CD14-positive monocyte (primary cell): ENCODE measurements around the gene ARRDC3. TPM values are rescaled to one million over a fixed set of nuclear protein-coding genes. Genes with fewer than 3 reads are reported as not detected.

Experiments
- DNase-seq, 3 donors: peaks; one replicate each; pipeline ENCODE4 v3.0.0-alpha.2; 2011 to 2022
- H2AFZ ChIP-seq: 2 replicates; pipeline ENCODE4 v1.6.0; 2012; ENCODE audit warnings: mild to moderate bottlenecking, low read depth, low read length, inconsistent platforms; ENCODE audit not compliant: insufficient read depth, poor library complexity, severe bottlenecking
- H3K27ac ChIP-seq, 2 donors: 1 replicate in 1 of 2; 2 replicates in 1 of 2; pipeline ENCODE4 v1.5.1; 2012 to 2013; ENCODE audit warnings: low read length in 2 of 2, control low read depth in 1 of 2, inconsistent platforms in 1 of 2, low read depth in 1 of 2, mild to moderate bottlenecking in 1 of 2
- H3K27me3 ChIP-seq, 2 donors: one replicate each; pipeline versions ENCODE4 v1.6.0 to v1.6.1; 2011 to 2013; ENCODE audit warnings: low read length in 2 of 2; ENCODE audit not compliant: control insufficient read depth in 2 of 2, insufficient read depth in 2 of 2
- H3K36me3 ChIP-seq, 2 donors: replicated peaks in 1 of 2; 1 replicate in 1 of 2; 2 replicates in 1 of 2; pipeline versions ENCODE4 v1.5.1 to v1.6.1; 2012 to 2013; ENCODE audit warnings: low read length in 2 of 2, control low read depth in 1 of 2, inconsistent platforms in 1 of 2, mild to moderate bottlenecking in 1 of 2; ENCODE audit not compliant: insufficient read depth in 2 of 2, control insufficient read depth in 1 of 2
- H3K4me1 ChIP-seq, 2 donors: 1 replicate in 1 of 2; 2 replicates in 1 of 2; pipeline versions ENCODE4 v1.5.1 to v1.6.1; 2012 to 2013; ENCODE audit warnings: low read length in 2 of 2, control low read depth in 1 of 2, inconsistent platforms in 1 of 2, mild to moderate bottlenecking in 1 of 2, moderate library complexity in 1 of 2; ENCODE audit not compliant: insufficient read depth in 2 of 2, control insufficient read depth in 1 of 2
- H3K4me2 ChIP-seq: replicated peaks from 2 replicates; pipeline ENCODE3; 2012; ENCODE audit warnings: low read length, moderate library complexity, mild to moderate bottlenecking; ENCODE audit not compliant: poor library complexity, severe bottlenecking; ENCODE audit errors: extremely low read depth
- H3K4me3 ChIP-seq, 3 experiments: fragments of 200-600 bp in 1 of 3; sonication (generic) in 1 of 3; replicated peaks in 1 of 3; 1 replicate in 2 of 3; 2 replicates in 1 of 3; pipeline ENCODE4 v1.5.1; 2011 to 2013; ENCODE audit warnings: low read length in 3 of 3, mild to moderate bottlenecking in 3 of 3, control low read depth in 2 of 3, low read depth in 2 of 3, inconsistent platforms in 1 of 3, moderate library complexity in 1 of 3
- H3K79me2 ChIP-seq: 2 replicates; pipeline ENCODE4 v1.6.0; 2012; ENCODE audit warnings: mild to moderate bottlenecking, control low read depth, inconsistent platforms, low read length, moderate library complexity; ENCODE audit not compliant: insufficient read depth
- H3K9ac ChIP-seq: 2 replicates; pipeline ENCODE4 v1.6.0; 2017; ENCODE audit warnings: low read length, mild to moderate bottlenecking; ENCODE audit not compliant: insufficient read depth, poor library complexity, severe bottlenecking
- H3K9me3 ChIP-seq, 2 donors: replicated peaks in 1 of 2; 1 replicate in 1 of 2; 2 replicates in 1 of 2; pipeline versions ENCODE4 v1.5.1 to v1.6.1; 2012 to 2013; ENCODE audit warnings: low read length in 2 of 2, control low read depth in 1 of 2; ENCODE audit not compliant: control insufficient read depth in 1 of 2, insufficient read depth in 1 of 2
- H4K20me1 ChIP-seq: 2 replicates; pipeline ENCODE4 v1.6.0; 2012; ENCODE audit warnings: mild to moderate bottlenecking, low read length, control low read depth, moderate library complexity; ENCODE audit not compliant: insufficient read depth
- H3K27ac Mint-ChIP-seq, 7 donors: one replicate each; pipeline ENCODE4 v1.8.0; 2020; ENCODE audit warnings: mild to moderate bottlenecking in 7 of 7, mixed read lengths in 7 of 7, moderate library complexity in 6 of 7, inconsistent platforms in 2 of 7
- H3K27me3 Mint-ChIP-seq, 3 donors: one replicate each; pipeline ENCODE4 v1.8.0; 2021 to 2022; ENCODE audit warnings: low read depth in 3 of 3, mild to moderate bottlenecking in 3 of 3, mixed read lengths in 3 of 3, moderate library complexity in 3 of 3, inconsistent platforms in 1 of 3
- H3K36me3 Mint-ChIP-seq, 2 donors: one replicate each; pipeline ENCODE4 v1.8.0; 2020; ENCODE audit warnings: mixed read lengths in 2 of 2, inconsistent platforms in 1 of 2, mild to moderate bottlenecking in 1 of 2
- H3K4me1 Mint-ChIP-seq: one replicate; pipeline ENCODE4 v1.8.0; 2020; ENCODE audit warnings: mild to moderate bottlenecking, mixed read lengths
- H3K4me3 Mint-ChIP-seq, 2 donors: one replicate each; pipeline ENCODE4 v1.8.0; 2020; ENCODE audit warnings: mild to moderate bottlenecking in 2 of 2, mixed read lengths in 2 of 2, moderate library complexity in 1 of 2
- H3K9me3 Mint-ChIP-seq, 7 donors: one replicate each; pipeline ENCODE4 v1.8.0; 2020 to 2022; ENCODE audit warnings: mixed read lengths in 7 of 7, mild to moderate bottlenecking in 6 of 7, moderate library complexity in 6 of 7, inconsistent platforms in 2 of 7
- WGBS: methylation state at CpG from one replicate; pipeline ENCODE4 v1.1.5; 2013; ENCODE audit warnings: missing lambda C conversion rate; ENCODE audit not compliant: insufficient coverage; 5-methylcytosine and 5-hydroxymethylcytosine counted together
- intact Hi-C, 2 donors: fragments of 100-400 bp; cut with micrococcal nuclease; formaldehyde crosslinking; loops; one replicate each; pipeline versions ENCODE4 v1.15.0 to v1.15.1; 2023
- polyA plus RNA-seq, 3 donors: library from polyadenylated mRNA; depleted of rRNA in 1 of 3; unstranded in 2 of 3; stranded (reverse) in 1 of 3; fragments of 300-500 nt in 2 of 3; fragments of >200 nt in 1 of 3; fragmentation: Illumina TruSeq in 2 of 3; gene quantifications; 1 replicate in 2 of 3; 2 replicates in 1 of 3; pipeline ENCODE4 v1.2.3, GENCODE V29; 2012 to 2021
- TF ChIP-seq, protein P1 (sequence below): fragments of 200-600 bp; IDR thresholded peaks from one replicate; pipeline ENCODE4 v1.8.0; 2022; ENCODE audit warnings: antibody characterized with exemption, mild to moderate bottlenecking

Gene ARRDC3
- polyA plus RNA-seq, 3 donors, result 43.3 to 68.0 (median 64.6) TPM

- no peak overlapping the region for H3K4me3 Mint-ChIP-seq
- Histone ChIP-seq H3K4me1 (peaks cover 0 to 5% of the 10 kb centered on the region in 2 donors), H3K4me3 (no peak overlapping the region), H2AFZ (no peak overlapping the region), H3K9me3 (no peaks in the 10 kb centered on the region), H4K20me1 (no peaks in the 10 kb centered on the region), H3K27me3 (no peaks in the 10 kb centered on the region), H3K36me3 (no peaks in the 10 kb centered on the region), H3K27ac (no peak overlapping the region), H3K9ac (no peak overlapping the region), H3K79me2 (no peaks in the 10 kb centered on the region), H3K4me2 (no peak overlapping the region)
- H3K27me3 Mint-ChIP-seq, result peaks cover 0 to 5% (median 1%) of the 10 kb centered on the region in 3 donors
- no peaks in the 10 kb centered on the region for H3K36me3 Mint-ChIP-seq
- intact Hi-C loops, result loop anchor here (5.0 kb wide), 3 partner anchors 315 to 550 kb away; no protein-coding TSS in a partner anchor
- no peak for DNase-seq
- TF ChIP-seq, protein P1, sequence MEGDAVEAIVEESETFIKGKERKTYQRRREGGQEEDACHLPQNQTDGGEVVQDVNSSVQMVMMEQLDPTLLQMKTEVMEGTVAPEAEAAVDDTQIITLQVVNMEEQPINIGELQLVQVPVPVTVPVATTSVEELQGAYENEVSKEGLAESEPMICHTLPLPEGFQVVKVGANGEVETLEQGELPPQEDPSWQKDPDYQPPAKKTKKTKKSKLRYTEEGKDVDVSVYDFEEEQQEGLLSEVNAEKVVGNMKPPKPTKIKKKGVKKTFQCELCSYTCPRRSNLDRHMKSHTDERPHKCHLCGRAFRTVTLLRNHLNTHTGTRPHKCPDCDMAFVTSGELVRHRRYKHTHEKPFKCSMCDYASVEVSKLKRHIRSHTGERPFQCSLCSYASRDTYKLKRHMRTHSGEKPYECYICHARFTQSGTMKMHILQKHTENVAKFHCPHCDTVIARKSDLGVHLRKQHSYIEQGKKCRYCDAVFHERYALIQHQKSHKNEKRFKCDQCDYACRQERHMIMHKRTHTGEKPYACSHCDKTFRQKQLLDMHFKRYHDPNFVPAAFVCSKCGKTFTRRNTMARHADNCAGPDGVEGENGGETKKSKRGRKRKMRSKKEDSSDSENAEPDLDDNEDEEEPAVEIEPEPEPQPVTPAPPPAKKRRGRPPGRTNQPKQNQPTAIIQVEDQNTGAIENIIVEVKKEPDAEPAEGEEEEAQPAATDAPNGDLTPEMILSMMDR, result no peak
- WGBS, result no CpG with 5 or more reads among the region's 3 CpGs
- H3K9me3 Mint-ChIP-seq, result no peaks in the 10 kb centered on the region
- H3K4me1 Mint-ChIP-seq, result peaks cover 6% of the 10 kb centered on the region
- no peak overlapping the region for H3K27ac Mint-ChIP-seq
Measured at GRCh38 chr5:91417219-91417618, 34.1 kb upstream of the ARRDC3 start.

- whole genome bisulfite sequencing, result 100% methylated on average over 1 of the region's 2 CpGs
- H3K27me3 ChIP-seq, result no peaks in the 10 kb centered on the region
- TF ChIP-seq, protein P1, result no peak
- H2AFZ ChIP-seq, result no peak overlapping the region
- no peaks in the 10 kb centered on the region for H3K9me3 ChIP-seq
- no peak overlapping the region for H3K27ac ChIP-seq
- Mint-ChIP-seq H3K4me3 (no peak overlapping the region), H3K9me3 (peaks cover 0 to 2% (median 0%) of the 10 kb centered on the region in 7 donors), H3K36me3 (no peaks in the 10 kb centered on the region), H3K27ac (no peak overlapping the region), H3K4me1 (peaks cover 6% of the 10 kb centered on the region), H3K27me3 (peaks cover 0 to 3% (median 1%) of the 10 kb centered on the region in 3 donors)
- H3K79me2 ChIP-seq, result no peaks in the 10 kb centered on the region
- H3K4me2 ChIP-seq, result no peak overlapping the region
- peaks cover 0 to 5% of the 10 kb centered on the region in 2 donors for H3K4me1 ChIP-seq
- no peak for DNase-seq
- H4K20me1 ChIP-seq, result no peaks in the 10 kb centered on the region
- H3K36me3 ChIP-seq, result no peaks in the 10 kb centered on the region
- H3K9ac ChIP-seq, result no peak overlapping the region
- intact Hi-C loops, result loop anchor here (5.0 kb wide), 3 partner anchors 314 to 549 kb away; no protein-coding TSS in a partner anchor
- H3K4me3 ChIP-seq, result no peak overlapping the region
Measured at GRCh38 chr5:91416491-91416890, 33.4 kb upstream of the ARRDC3 start.
